GM12875 (cell line): ENCODE measurements around the gene MYO19.
"Not testable (repeated sequence)": the region's sequence is repeated elsewhere in the genome, so short reads cannot be mapped to it uniquely, and the experiment has no call there.

Experiments used
- H3K4me3 ChIP-seq: one replicate; pipeline ENCODE4 v1.5.1; 2011; ENCODE audit warnings: low read depth, low read length, control low read depth
- TF ChIP-seq, protein P1 (sequence below): IDR thresholded peaks from 2 replicates; pipeline ENCODE4 v1.5.1; 2011; ENCODE audit warnings: low read depth, mild to moderate bottlenecking, control low read depth, inconsistent platforms, low read length, moderate library complexity, borderline replicate concordance; ENCODE audit not compliant: insufficient read depth

Gene MYO19

DNA sequence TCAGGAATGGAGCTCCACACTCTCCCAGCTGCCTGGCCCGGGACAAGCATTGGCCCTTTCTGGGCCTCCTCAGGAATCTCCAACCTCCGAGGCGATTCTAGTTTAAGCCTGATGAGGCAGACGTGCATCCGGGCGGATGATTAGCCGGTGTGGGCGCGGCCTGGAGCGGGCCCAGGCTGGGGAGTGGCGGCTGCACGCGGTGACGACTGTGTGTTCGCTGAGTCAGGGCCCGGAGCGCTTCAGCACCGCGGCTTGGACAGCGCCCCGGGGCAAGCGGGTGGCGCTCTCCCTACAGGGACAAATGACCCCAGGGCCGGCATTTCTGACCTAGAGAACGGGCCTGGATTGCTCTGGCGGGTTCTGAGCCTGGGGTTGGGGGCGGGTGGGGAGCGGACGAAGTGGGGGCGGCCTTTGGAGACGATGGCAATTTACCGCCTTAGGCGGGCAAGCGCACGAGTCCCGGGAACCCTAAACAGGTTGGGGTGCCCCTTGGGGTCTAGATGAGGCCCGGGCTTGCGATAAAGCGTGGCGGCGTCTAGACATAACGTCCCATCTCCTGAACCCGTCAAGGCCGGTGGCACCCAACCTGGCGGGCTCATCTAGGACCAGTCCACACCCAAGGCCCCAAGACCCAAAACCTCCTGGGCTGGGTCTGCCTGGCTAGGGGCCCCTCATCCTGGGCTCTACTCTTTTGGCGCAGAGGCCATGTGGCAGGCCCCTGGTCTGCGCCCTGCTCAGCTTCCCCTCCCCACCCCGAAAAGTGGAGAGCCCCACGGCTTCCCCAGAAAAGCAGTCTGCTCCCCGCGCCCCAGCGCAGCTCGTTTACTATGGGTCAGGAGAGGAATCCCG is 70.5 kb downstream of the MYO19 start:
- TF ChIP-seq, protein P1, sequence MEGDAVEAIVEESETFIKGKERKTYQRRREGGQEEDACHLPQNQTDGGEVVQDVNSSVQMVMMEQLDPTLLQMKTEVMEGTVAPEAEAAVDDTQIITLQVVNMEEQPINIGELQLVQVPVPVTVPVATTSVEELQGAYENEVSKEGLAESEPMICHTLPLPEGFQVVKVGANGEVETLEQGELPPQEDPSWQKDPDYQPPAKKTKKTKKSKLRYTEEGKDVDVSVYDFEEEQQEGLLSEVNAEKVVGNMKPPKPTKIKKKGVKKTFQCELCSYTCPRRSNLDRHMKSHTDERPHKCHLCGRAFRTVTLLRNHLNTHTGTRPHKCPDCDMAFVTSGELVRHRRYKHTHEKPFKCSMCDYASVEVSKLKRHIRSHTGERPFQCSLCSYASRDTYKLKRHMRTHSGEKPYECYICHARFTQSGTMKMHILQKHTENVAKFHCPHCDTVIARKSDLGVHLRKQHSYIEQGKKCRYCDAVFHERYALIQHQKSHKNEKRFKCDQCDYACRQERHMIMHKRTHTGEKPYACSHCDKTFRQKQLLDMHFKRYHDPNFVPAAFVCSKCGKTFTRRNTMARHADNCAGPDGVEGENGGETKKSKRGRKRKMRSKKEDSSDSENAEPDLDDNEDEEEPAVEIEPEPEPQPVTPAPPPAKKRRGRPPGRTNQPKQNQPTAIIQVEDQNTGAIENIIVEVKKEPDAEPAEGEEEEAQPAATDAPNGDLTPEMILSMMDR = no peak
- no peak overlapping the region for H3K4me3 ChIP-seq

DNA sequence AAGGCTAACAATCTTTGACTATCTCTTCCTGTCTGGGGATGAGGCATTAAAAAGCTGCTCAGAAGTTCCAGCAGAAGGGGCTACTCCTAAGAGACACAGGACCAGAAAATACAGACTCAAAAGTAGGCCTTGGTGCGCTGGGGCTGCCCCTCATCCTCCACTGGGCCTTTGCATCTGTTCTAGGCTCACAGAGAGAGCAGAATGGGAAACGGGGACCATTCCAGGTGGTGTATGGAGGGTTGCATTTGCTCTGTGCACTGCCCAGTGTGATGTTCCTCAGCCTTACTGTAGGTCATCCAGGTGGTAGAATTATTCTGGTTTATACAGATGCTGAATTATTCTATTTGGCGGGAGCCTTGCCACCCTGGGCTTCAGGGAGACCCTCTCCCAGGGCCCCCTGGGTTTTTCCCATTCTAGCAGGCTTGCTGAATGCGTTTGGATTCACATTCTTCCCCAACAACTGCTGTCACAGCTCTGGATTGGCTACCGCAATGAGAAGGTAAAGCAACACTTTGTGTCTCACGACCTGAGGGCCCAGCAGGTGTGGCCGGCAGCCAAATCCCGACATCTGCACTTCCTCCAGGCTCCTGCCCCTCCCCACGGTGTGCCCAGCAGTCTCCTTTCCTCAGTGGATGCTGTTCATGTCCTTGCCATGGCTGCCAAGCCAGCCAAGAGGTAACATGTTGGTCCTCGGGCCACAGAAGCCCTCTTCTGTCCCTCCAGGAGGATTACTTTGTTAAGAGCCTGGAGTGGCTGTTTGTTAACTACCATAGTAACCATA is 73.1 kb downstream of the MYO19 start:
- TF ChIP-seq, protein P1 = no peak
- no peak overlapping the region for H3K4me3 ChIP-seq

DNA sequence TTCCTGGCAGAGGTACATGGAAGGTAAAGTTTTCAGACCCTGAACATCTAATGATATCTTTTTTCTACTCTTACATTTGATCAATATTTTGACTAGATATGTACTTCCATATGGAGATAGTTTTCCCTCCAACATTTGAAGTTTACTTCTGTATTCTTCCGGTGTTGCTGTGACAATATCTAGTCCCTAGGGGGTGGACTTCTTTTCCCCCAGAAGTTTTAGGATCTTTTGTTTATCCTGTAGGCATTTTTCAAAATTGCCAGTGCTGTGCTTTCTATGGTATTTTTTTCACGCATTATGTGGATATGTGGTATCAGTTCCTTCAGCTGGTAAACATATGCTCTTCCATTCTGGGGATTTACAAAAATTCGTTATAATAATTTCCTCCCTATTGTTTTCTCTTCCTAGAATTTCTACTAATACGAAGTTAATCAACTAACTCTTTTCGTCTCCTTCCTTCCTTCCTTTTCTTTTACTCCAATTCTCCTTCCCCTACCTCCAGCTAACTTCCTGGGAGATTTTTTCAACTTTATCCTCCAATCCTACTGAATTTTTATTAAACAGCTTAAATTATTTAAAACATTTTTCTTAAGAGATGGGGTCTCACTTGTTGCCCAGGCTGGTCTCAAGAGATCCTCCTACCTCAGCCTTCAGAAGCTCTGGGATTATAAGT is 74.3 kb downstream of the MYO19 start:
- TF ChIP-seq, protein P1 = no peak
- no peak overlapping the region for H3K4me3 ChIP-seq

DNA sequence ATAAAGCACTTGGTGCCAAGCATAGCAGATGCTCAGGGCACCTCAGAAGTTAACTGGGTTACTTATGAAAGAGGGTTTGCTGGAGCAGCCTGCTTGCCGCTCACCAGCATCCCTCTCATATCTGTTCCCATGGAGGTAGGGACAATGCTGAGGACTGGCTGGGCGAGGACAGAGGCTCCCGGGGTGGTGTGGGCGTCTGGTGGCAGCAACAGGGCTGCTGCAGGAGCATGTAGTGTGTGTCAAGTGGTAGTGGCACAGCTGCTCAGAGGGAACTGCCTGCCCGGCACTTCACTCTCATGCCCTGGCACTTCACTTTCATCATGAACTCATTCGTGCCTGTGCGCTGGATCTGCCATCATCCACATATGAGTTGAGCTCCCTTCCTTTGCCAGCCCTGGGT is 75.1 kb downstream of the MYO19 start:
- TF ChIP-seq, protein P1 = no peak
- H3K4me3 ChIP-seq = no peak overlapping the region

DNA sequence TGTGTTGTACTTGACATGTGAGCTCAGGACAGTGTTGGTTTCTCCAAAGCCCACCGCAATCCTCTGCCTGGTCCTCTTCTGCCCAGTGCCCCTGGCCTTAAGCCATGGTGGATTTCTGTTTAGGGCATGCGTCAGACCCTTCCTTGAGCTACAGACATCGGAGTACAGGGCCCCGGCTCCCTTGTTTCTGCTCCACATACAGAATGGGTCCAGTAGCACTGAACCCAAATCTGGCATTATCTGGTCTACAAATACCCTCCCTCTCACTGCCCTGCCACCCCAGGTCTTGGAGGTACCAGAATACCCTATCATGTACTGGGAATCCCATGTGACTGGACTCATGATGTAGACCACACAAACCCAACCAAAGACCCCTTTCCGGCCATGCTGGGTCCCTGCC is 75.6 kb downstream of the MYO19 start:
- H3K4me3 ChIP-seq = no peak overlapping the region
- TF ChIP-seq, protein P1 = no peak

DNA sequence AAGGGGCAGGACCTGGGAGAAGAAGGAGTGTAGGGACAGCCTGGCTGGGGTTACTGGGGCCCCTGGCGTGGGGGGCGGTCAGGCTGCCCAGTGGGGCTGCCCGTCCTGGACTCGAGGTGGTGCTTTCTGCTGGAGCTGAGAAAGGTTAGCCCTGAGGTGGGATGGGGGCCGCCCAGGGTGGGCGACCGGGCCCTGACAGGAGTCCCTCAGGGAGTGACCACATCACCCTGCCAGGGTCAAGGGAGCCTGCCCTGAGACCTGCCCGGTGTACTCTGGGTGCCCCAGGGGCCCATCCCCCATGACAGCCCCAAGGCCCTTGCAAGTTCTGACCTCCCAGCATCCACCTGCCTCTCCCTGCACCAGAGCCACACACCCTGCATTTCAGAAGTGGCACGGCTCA is 77.0 kb downstream of the MYO19 start:
- H3K4me3 ChIP-seq = not testable (repeated sequence)

DNA sequence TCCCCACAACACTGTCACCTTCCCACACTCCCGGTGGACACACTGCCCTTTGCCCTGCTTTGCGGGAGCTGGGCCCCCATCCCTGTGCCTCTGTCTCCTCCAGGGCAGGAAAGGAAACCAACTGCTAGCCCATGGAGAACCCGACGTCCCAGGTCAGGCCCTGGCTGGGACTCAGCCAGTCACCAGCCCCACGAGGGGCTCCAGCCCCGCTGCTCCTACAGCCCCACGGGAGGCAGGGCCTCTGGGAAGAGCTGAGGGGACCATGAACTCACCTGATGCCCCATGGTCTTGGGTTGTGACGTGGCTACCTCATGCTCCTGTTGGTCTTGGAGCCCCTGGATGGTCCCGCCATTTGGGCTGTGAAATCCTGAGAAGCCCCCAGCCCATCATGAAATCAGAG is 81.8 kb downstream of the MYO19 start:
- not testable (repeated sequence) for H3K4me3 ChIP-seq

DNA sequence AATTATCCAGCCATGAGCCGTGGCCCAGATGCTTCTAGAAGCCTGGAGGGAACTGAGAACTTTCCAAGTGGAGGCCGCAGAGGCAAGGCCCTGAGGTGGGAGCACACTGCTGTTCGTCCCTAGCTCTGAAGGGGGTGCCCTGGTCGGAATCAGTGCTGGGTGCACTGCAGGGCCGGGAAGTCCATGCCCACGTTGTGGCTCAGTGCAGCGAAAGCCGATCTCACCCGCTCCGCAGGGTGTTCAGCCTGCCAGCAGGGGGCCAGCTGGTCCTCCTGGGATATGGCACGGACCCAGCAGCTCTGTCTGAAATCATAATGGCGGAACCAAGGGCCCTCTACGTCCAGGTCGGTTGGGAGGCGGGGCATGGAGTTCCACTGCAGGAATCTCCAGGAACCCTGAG is 84.7 kb downstream of the MYO19 start:
- not testable (repeated sequence) for H3K4me3 ChIP-seq
